HuH-7 (cell line): ENCODE data around the gene NRF1.

Experiments
- DNase-seq: peaks from one replicate; pipeline ENCODE4 v3.0.0; 2011; ENCODE audit warnings: low spot score

Gene NRF1

GRCh38 chr7:129686063-129686462 is 74.5 kb downstream of the NRF1 start:
- DNase-seq, result no peak

- no peak for DNase-seq
Observed at GRCh38 chr7:129688503-129689222, 77.1 kb downstream of the NRF1 start.

GRCh38 chr7:129689995-129690581 is 78.6 kb downstream of the NRF1 start:
- no peak for DNase-seq

GRCh38 chr7:129690701-129691100 is 79.2 kb downstream of the NRF1 start:
- DNase-seq, result no peak

GRCh38 chr7:129698516-129699418 is 87.2 kb downstream of the NRF1 start:
- no peak for DNase-seq

GRCh38 chr7:129702316-129702715 is 90.8 kb downstream of the NRF1 start:
- DNase-seq, result no peak

GRCh38 chr7:129702761-129703338 is 91.3 kb downstream of the NRF1 start:
- no peak for DNase-seq

GRCh38 chr7:129703751-129704150 is 92.2 kb downstream of the NRF1 start:
- no peak for DNase-seq

- DNase-seq, result no peak
Observed at GRCh38 chr7:129707910-129708499, 96.5 kb downstream of the NRF1 start.

GRCh38 chr7:129713544-129713943 is 102.0 kb downstream of the NRF1 start:
- no peak for DNase-seq

GRCh38 chr7:129714514-129715063 is 103.1 kb downstream of the NRF1 start:
- no peak for DNase-seq

- peak; percentile 11 for DNase-seq
Observed at GRCh38 chr7:129719980-129720732, 108.6 kb downstream of the NRF1 start.

- no peak for DNase-seq
Observed at GRCh38 chr7:129721068-129721467, 109.5 kb downstream of the NRF1 start.

GRCh38 chr7:129723679-129724078 is 112.2 kb downstream of the NRF1 start:
- no peak for DNase-seq

GRCh38 chr7:129724796-129725195 is 113.3 kb downstream of the NRF1 start:
- no peak for DNase-seq

- DNase-seq, result no peak
Observed at GRCh38 chr7:129728875-129729467, 117.5 kb downstream of the NRF1 start.

- DNase-seq, result no peak
Observed at GRCh38 chr7:129729511-129729910, 118.0 kb downstream of the NRF1 start.

GRCh38 chr7:129730159-129730558 is 118.6 kb downstream of the NRF1 start:
- DNase-seq, result no peak

- DNase-seq, result no peak
Observed at GRCh38 chr7:129734400-129734799, 122.9 kb downstream of the NRF1 start.

GRCh38 chr7:129739427-129739826 is 127.9 kb downstream of the NRF1 start:
- DNase-seq, result no peak
